Activated CD8-positive, alpha-beta memory T cell treated with anti-CD3 and anti-CD28 coated beads for 48 hours (primary cell): ENCODE measurements around the gene SLC16A5.

Experiments
- DNase-seq, 3 experiments: peaks; one replicate each; pipeline ENCODE4 v3.0.0-alpha.2; 2020; ENCODE audit warnings: low read depth in 2 of 3, low spot score in 2 of 3

SLC16A5 gene

GRCh38 chr17:75155191-75155601, 67.4 kb downstream of the SLC16A5 start:
- DNase-seq = no peak
